ENCODE measurements around the gene SYNDIG1.

Gene SYNDIG1

DNA sequence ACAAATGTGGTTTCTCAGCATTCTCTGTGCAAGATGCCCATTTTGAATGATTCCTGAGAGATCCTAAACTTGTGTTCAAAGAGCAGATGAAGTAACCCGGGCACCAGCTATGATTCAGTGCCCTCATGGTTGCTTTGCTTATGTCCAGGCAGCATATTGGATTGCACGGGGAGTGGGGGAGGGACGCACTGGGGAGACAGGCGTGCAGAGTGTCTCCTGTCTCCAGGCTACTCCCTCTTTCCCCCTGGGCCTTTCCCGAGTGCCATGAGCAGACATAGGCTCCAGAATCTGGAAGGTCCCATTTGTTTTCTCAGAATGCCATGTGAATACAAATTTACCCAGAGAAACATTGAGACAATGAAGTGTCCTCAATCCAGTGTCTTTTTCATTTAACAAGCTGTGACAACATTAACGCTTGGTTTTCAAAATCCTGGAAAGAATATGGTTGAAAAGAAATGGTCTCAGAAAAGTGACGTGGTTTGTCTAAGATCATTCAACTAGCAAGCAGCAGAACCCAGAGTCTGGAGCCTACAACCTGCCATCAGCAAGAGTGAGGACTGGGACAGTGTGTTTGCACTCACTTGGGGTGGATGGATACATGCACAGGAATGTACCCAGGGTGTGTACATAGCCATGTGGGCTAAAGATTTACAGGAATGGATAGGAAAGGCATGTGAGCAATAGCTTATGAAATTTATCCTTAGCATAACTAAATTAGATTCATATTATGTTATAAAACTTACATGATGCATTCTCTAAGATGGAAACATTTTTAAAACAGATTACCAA, 4.2 kb downstream of the SYNDIG1 start:
- no peak for DNase-seq (ENCODE audit: low read depth)

DNA sequence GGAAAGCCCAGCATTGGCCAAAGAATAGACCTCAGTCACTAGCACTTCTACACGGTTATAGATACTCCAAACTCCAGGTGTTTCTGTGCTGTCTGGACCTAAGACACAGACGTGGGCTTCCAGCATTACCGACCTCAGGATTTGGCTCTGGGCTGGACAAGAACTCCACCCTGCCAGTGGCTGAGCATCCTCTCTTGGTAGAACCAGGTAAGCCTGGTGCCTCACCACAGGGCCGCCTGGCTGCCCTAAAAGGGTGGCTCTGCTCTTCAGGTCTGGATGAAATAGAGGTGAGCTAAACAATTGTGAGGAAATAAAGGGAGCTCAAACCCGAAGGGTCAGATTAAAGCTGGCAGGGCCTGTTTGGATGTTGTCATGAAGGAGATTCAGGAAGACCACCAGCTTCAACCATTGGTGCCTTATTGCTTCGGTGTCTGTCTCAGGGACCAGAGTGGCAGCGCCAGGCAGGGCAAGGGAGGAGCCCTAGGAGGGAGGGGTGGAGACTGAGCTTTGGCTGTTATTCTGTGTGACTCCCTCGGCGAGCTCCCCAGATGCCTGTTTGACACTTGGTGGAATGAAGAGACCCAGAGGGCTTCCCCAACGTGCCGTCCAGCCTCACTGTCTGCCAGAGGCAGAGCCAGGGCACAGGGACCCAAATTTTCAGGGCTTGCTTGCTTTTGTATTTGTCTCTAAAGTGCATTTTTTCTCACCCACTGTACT, 8.6 kb downstream of the SYNDIG1 start:
- no peak for DNase-seq (ENCODE audit: low read depth)

DNA sequence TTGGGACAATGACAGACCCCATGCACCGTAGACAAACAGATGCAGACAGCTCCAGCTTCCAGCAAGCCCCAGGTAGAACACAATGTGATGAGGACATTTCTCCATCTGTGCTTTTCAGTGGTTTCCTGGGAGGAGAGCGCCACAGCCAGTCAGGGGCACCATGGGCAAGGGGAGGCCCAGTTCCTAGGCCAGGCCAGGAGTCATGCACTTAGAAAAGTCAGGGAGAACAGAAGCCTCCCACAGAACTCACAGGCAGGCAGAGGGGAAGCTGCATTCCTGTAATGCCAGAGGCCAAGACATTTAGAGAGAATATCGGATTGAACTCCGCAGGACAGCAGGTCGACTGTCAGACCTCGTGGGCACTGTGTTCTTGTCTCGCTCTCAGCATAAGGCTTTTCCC, 9.2 kb downstream of the SYNDIG1 start:
- DNase-seq (ENCODE audit: low read depth), result no peak

DNA sequence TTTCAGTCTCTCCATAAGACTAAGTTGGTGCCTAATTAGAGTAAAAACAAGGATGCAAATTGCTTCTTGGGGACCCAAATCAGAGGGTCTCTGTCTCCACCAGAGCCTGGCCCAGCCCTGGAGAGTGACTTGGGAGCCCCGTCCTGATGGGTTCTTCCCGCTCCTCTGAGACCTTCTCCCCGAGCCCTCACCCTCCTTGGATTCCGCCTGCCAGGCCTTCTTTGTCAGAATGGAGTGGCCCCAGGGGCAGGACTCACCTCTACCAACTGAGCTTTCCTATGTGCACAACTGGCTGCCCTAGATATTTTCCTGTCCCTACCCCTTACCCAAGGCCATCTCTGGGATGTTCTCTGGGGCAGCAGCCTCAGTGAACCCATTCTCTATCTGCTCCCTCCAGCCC, 9.7 kb downstream of the SYNDIG1 start:
- no peak for DNase-seq (ENCODE audit: low read depth)

DNA sequence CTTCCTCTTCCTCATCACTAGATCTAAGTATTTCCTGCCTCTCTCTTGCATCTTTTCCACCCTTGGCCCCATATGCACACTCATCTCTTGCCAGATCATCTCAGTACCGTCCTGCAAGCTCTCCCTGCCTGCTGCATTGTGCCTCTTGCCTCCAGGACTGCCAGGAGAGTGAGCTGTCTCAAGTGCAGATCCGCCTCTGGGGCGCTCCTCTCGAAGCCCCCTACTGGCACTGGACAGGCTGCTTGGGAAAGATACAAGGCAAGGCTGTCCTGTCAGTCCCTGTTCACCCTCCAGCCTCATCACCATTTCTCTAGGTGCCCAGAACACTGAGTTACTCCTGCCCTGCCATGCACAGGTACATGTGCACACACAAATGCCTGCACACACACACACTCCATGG, 10.2 kb downstream of the SYNDIG1 start:
- DNase-seq (ENCODE audit: low read depth), result no peak

DNA sequence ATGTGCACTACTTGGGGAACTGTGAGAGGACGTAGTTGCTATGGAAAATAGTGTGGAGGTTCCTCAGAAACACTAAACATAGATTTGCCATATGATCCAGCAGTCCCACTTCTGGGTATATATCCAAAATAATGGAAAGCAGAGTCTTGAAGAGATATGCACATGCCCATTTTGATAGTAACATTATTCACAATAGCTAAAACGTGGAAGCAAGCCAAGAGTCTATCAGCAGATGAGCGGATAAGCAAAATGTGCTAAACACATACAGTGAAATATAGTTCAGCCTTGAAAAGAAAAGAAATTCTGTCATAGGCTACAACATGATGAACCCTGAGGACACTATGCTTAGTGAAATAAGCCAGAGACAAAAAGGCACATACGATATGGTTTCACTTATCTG, 11.1 kb downstream of the SYNDIG1 start:
- DNase-seq (ENCODE audit: low read depth), result no peak

DNA sequence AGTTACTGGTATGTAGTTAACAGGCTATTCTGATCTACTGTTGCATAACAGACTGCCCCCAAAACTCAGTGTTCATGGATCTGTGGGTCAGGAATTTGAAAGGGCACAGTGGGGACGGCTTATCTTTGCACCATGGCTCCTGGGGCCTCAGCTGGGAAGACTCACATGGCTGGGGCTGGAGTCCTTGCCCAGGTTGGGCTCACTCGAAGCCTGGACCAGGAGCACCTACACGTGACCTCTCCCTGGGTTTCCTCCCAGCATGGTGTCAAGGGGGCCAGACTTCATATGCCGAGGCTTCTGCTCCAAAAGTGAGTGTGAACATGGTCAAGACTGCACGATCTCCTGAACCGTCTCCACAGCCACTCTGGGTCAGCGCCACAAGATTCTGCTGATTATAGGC, 11.7 kb downstream of the SYNDIG1 start:
- DNase-seq (ENCODE audit: low read depth), result no peak

DNA sequence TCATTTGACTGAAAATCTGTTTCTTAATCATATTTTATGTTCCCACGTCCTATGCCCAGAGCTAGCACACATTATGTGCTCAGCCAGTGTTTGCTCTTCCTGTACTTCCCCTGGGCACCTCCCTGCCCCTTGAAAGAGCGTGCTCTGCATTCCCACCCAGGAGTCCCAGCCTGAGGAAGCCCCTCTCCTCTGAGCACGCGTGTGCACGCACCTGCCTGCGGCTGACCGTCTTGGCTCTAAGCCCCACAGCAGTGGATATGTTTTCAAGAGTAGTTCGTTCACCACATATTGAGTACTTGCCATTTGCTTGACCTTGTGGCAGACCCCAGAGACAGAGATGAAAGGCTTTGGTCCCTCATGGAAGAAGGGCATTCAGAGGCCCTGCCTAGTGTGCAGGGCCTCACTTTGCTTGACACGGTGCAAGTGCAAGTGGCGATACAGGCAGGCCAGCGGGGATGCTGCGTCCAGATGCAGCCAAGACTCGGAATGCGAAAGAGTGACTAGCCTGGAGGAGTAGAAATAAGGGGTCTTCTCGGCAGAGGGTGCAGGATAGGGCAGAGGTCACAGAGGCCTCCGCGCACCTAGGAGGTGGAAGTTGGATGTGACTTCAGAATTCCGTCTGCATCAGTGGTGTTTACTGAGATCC, 14.1 kb downstream of the SYNDIG1 start:
- DNase-seq (ENCODE audit: low read depth), result no peak

DNA sequence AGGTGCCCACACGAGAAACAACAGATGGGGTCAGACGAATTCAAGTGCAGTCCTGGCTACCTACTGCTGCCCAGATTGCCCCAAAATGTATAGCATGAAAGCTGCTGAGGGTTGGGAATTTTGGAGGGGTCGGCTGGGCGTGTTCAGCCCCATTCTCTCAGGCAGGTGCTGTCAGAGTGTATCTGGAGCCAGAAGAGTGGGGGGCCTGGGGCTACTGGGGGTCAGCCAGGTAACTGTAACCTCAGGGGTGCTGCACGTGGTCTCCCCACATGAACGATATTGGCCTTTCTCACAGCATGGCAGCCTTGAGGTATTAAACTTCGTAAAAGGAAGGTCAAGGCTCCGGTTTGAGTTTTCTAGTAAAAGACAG, 14.6 kb downstream of the SYNDIG1 start:
- DNase-seq (ENCODE audit: low read depth), result no peak

DNA sequence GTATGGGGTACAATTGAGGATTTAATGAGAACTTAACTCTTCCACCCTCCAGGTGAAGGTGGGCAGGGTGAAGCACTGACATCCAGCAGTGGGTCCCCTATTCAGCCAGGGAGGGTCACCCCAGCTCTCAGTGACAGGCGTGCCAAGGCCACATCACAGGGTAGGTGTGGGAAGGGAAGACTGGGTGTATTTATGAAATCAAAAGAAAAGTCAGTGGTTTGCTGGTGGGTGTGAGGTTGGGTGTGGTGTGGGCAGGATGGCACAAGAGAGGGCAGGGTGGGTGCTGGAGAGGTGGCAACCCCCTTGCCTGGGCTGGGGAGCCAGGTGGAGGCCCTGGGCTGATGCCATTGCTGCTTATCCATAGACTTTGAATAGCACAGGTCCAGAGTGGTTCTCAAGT, 16.6 kb downstream of the SYNDIG1 start:
- DNase-seq (ENCODE audit: low read depth), result no peak

DNA sequence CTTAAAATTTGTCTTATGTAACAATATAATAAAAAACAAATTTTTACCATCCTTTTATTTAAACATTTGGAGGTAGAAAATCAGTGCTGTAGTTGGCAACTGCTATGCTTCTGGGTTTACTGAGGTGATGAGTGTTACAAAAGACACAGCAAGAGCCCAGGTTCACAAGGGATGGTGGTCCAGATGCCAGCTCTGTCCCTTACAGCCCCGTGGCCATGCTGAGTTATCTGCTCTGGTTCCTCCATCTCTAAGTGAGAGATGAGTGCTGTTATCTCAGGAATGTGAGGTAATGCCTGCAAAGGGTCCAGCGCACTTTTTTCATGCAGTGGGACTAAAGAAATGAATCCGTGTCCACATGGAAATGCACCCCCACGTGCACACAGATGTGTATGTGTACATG, 17.8 kb downstream of the SYNDIG1 start:
- no peak for DNase-seq (ENCODE audit: low read depth)

DNA sequence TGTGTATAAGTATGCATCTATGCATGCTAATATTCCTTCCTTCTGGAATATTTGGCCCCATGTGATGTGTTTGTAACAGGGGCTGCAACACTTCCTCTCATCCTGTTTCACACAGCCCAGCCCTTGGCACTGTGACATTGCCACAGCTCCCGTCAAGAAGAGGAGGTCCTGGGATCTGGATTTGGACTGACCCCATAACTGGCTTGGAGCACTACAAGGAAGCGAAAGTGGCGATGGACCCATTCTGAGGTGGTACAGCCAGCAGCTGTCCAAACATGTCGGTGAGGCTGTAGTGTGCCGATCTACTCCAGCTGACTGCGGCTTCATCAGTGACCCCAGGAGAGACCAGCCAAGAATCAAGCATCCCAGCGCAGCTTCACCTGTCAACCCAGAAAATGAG, 18.2 kb downstream of the SYNDIG1 start:
- no peak for DNase-seq (ENCODE audit: low read depth)

DNA sequence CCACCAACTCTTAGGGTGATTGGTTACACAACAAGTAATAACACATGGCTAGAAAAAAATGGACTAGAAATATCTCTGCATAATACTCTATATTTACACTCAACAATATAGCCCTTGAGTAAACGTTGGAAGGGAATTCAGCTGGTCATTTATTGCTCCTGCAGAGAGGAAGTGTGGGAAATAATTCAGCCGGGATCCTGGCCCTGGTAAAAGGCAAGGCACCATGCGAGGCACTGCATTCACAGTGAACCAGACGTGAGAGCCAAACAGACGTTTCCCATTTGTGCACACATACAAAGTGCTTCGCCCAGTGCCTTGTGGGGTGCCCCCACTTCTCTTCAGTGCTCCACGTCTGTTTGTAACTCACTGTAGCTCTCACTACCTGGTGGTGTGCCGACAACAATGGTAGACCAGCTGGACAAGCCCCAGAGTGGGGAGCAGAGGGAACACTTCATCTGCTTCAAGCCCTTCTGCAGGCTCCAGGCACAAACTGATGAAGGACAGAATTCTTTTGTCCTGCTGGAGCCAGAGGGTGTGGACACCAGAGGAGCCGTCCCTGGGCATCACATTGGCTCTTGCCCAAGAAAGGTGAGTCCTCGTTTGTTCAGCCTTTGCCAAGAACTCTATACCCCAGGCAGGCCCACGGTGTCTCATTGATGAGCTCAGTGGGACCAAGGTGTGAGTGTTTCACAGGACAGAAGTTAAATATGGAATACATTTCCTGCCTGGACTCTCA, 18.8 kb downstream of the SYNDIG1 start:
- no peak for DNase-seq (ENCODE audit: low read depth)

DNA sequence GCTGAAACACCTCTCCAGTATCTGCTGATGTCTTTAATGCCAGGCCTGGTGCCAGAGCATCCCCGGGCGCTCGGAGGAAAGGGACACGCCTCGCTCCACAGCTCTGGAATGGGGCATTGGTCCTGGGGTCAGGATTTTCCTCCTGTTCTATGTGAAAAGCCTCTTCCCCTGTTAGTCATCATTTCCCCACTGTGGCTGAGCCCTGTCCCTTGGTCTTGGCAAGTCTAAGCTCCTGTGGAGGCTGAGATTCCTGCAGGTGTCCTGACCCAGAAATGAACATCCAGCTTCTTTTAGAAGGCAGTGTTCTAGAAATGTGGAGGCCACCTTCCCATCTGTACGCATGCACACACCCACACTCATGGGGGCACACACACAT, 19.4 kb downstream of the SYNDIG1 start:
- no peak for DNase-seq (ENCODE audit: low read depth)

DNA sequence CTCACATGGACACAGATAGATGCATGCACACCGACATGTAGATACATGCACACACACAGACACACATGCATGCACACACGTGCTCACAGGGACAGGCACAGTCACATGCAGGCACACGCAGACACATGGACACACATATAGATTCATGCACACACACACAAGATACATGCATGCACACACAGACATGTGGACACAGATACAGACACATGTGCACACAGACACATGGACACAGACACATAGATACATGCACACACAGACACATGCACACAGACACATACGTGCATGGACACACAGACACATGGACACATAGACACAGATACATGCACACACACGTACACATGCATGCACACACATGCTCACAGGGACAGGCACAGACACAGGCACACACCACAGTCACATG, 19.8 kb downstream of the SYNDIG1 start:
- no peak for DNase-seq (ENCODE audit: low read depth)

DNA sequence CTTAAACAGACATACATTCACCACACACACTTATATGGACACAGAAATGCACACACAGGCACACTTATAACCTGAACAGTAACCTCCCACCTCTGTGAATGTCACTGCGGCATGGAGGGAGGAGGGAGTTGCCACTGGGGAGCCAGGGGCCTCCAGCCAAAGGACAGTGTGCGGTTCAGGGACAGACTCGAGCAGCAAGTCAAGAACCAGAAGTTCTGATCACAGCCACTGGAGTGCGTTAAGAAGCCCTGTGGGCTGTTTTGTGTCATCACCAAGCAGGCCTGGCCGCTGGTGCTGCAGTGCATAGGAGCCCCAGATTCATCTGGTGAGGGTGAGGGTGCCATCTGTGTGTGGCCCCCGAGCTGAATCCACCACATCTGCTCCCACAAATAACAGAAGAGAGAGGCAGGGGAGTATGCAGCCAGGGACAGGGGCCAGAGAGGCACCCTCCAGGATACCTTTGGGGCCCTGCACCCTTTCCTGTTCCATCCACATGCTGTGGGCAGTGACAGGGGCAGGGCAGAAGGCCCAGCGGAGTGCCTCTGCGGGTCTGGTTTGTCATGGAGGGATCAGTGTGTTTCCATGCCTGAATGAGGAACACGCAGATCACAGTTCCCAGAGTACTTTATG, 20.3 kb downstream of the SYNDIG1 start:
- no peak for DNase-seq (ENCODE audit: low read depth)

DNA sequence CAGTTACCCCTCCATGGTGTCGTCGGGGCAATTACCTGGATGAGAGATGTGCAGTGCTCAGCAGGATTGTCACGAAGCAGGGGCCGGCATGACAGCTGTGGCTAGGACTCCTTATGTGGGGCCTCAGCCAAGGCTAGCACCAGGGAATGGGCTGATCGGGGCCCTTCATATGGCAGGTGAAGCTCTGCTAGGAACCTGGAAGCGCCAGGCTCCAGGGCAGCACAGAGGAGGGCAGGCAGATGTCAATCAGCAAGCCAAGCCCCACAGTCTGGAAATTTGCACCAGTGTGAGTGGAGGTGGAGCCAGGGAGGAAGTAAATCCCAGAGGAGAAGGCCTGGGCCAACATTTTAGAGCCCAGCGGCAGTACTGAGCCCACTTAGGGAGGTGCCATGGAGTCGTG, 21.2 kb downstream of the SYNDIG1 start:
- DNase-seq (ENCODE audit: low read depth), result no peak

DNA sequence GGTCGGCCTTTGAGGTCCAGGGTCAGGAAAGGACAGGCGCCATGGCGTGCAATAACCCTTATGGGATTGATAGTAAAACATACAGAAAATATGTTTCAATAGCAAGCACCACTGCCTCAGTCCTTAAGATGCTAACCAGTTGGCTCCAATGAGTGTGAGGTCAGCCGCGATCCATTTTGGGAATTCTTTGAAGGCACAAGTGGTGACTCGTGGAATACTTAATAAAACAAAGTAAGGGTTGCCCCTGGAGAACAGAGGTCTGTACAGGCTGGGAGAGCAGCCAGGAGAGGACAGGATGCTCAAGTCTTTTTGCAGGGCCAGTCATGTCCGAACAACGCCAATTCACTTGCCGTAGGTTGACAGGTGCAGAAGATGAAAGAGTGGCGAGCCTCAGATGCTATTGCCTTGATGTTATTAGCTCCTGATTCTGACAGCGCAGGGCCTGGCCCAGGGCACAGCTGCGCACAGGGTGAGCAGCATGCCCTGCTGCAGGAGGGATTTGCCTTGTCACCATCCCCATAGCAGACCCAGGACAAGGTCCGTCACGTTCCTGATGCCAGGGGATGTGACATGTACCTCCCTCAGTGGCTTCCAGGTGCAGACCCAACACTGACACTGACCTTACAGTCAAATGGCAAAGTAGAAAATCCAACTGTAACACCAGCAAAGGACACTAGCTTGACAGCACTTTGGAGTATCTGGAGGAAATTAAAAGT, 21.8 kb downstream of the SYNDIG1 start:
- no peak for DNase-seq (ENCODE audit: low read depth)

DNA sequence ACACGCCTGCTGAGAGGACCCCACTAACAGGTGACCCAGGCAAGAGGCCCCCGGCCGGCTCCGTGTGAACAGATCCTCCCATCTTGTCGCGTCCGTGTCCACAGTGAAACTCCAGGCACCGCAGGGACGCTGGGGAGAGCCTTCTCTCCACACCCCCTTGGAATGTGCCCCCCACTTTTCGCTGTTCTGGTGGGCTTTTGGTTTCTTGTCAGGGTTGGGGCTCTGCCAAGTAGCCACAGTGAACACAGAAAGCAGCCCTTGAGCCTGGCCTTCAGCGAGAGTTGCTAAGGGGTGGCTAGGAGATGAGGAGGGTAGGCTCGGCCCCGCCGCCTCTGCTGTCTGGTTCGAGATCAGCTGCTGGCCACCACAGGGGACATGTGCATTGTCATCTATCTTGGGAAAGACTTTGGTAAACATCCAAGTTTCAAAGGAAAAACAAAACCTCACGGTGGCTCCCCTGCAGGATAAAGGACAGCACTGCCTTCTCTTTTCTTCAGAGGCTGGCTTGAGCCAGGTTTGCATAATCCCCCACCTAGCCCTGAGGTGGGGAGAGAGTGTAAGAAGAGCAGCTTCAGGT, 22.7 kb downstream of the SYNDIG1 start:
- DNase-seq (ENCODE audit: low read depth), result no peak

DNA sequence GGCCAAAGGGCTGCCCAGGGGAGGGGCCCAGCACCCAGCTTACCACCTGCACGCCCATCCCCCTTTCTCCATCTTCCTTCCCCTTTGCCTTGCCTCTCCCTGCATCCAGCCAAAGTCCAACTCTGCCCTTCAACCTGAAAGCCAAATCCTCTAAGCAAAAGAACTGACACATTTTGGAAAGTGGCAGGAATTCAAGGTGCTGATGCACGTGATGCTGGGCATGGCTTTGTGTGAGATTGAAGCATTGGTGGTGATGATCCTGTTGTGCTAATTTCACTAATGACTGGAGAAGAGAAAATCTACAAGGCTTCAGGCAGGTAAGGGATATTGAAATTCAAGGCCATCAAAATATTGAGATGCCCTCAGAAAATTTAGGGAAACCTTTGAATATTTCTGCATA, 23.3 kb downstream of the SYNDIG1 start:
- no peak for DNase-seq (ENCODE audit: low read depth)

DNA sequence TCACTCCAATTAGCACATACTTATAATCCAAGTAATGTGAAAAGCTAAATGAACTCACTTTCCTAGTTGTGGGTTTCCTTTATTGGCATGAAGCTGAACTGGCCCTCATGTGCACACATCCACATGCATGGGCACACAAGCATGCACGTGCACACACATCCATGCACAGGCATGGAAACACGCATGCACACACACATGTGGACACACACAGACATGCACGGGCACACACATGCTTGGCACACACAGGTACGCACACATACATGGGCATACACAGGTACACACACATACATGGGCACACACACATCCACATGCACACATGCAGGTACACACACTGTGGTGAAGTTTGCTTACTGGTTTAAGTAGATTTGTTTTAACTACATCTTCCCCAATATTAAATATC, 23.8 kb downstream of the SYNDIG1 start:
- no peak for DNase-seq (ENCODE audit: low read depth)

Measured in T-helper 22 cell (primary cell).